ENCODE data around the gene GTPBP6.
A peak's percentile ranks its signal among the peaks of the same experiment; 100 is the strongest.
"Not testable (repeated sequence)": the region's sequence is repeated elsewhere in the genome, so short reads cannot be mapped to it uniquely, and the experiment has no call there.

The GTPBP6 gene

DNA sequence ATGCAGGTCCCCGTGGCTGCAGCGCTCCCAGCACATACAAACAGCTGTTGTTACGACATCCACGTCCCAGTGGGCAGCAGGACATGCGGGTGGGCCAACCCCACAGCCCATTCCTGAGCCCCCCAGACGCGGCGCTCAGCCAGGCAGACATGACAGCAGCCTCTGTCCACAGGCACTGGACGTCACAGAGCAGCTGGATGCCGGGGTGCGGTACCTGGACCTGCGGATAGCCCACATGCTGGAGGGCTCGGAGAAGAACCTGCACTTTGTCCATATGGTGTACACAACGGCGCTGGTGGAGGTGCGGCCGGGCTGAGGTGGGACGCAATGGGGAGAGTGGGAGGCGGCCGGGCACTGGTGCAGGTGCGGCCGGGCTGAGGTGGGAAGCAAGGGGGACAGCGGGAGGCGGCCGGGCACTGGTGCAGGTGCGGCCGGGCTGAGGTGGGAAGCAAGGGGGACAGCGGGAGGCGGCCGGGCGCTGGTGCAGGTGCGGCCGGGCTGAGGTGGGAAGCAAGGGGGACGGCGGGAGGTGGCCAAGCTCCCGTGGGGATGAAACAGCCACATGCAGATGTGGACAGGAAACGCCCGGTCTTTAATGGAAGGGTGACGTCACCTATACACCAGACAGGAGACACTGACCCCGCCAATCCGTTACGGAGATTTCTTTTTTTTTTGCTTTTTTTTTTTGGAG lies 28.0 kb downstream of the GTPBP6 start:
- DNase-seq (ENCODE audit: low spot score), result no peak

DNA sequence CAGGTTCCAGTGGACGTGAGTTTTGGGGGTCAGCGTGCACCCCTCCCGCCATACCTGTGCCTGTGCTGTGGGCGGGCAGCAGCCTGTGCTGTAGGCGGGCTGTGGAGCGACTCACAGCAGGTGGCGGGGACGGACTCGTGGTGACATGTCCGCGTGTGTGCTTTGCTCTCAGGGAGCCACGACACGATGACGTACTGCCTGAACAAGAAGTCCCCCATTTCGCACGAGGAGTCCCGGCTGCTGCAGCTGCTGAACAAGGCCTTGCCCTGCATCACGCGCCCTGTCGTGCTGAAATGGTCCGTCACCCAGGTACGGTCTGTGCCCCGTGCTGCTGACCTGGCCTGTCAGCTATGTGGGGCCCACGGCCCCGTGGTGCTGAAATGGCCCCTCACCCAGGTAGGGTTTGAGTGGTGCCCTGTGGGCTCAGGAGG lies 30.0 kb downstream of the GTPBP6 start:
- DNase-seq (ENCODE audit: low spot score), result no peak

DNA sequence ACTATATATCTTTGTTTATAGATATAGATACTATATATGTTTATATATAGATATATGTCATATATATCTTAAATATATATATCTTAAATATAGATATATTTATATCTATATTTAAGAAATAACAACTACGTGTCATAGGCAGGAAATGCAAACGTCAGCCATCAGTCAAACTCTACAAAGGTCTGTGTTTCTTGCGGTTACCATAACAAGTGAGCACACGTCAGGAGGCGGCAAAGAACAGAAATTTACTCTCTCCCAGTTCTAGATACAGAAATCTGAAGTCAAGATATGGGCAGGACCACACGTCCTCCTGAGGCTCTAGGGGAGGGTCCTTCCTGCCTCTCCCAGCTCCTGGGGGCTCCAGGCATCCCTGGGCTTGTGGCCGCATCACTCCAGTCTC lies 30.9 kb downstream of the GTPBP6 start:
- no peak for DNase-seq (ENCODE audit: low spot score)

DNA sequence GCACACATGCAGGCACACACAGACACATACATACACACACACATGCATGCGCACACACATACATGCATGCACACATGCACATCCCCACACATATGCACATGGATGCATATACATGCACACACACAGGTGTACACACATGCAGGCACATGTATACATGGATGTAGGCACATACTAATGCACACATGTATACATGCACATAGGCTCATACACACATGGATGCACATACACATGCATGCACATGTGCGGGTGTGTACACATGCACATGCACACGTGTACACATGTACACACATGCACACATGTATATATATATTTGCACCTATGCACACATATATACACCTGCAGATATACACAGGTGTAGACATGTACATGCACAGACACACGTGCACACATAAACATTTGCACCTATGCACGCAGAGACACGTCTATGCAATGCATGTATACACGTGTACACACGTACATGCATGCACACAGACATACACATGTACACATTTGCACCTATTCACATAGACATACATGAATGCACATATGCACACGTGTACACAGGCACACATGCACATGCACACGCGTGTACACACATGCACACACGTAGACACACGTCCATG lies 33.4 kb downstream of the GTPBP6 start:
- no peak for DNase-seq (ENCODE audit: low spot score)

DNA sequence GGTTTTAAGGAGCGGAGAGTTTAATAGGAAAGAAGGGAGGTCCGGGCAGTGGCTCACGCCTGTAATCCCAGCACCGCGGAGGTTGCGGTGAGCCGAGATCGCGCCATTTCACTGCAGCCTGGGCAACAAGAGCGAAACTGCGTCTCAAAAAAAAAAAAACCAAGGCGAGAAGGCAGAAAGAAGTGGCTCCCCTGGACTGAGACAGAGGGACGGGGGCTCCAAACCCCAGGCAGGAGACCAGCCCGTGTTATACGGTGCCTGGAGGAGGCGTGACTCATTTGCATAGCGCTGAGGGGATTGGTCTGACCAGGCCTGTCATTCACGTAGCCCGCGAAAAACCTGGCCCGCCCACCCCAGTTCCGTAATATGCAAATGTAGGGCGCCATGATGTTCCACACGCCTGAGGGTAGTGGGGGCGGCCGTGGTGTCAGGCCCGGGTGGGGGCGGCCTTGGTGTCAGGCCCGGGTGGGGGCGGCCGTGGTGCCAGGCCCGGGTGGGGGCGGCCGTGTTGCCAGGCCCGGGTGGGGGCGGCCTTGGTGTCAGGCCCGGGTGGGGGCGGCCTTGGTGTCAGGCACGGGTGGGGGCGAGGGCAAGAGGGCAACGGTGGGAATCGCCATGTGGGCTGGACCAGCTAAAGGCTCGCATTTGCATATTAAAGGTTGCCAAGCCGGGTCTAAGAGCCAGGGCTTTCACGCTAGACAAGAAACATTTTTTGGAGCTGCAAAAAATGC lies 35.3 kb downstream of the GTPBP6 start:
- peak; percentile 94 for DNase-seq (ENCODE audit: low spot score)

DNA sequence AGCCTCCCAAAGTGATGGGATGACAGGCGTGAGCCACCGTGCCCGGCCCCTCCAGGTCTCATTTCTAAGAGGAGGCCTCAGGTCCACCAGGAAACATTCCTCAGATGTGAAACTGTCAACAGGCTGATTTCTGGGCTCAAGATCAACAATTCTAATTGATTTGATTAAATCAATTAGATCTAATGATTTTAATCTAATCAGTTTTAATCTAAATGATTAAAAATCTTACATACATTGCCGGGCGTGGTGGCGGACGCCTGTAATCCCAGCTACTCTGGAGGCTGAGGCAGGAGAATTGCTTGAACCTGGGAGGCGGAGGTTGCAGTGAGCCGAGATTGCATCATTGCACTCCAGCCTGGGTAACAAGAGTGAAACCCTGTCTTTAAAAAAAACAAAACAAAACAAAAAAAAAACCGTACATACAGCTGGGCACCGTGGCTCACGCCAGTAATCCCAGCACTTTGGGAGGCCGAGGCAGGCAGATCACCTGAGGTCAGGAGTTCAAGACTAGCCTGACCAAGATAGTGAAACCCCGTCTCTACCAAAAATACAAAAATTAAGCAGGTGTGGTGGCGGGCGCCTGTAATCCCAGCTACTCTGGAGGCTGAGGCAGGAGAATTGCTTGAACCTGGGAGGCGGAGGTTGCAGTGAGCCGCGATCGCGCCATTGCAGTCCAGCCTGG lies 36.5 kb downstream of the GTPBP6 start:
- DNase-seq (ENCODE audit: low spot score), result not testable (repeated sequence)

DNA sequence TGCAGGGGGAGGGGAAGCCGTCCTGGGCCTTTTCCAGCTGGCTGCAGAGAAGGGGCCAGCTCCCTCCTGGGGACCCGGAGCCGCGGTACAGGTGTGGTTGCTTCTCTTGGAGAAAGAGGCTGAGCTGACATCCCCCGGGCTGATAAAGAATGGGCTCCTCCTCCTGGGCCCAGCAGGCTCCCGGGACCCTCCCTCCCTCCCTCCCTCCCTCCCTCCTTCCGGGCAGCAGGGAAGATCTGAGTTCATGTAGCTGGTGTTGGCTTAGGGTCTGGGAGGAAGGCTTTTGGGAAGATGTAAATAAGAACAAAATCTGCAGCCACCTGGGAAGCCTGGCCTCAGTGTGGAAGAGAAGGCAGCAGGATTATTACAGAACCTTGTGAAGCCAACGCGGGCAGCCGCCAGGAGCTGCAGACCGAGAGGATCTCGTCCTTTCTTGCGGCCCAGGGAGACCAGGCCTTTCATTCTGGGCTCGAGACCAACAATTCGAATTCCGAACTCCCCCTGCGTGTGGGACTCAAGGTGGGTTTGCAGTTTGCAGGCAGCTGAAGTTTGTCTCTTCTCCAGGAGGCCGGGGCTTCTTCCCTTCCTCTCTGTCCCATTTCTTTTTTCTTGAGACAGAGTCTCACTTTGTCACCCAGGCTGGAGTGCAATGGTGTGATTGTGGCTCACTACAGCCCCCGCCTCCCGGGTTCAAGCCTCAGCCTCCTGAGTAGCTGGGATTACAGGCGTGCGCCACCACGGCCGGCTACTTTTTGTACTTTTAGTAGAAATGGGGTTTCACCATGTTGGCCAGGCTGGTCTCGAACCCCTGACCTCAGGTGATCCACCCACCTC lies 37.2 kb downstream of the GTPBP6 start, which contains the start of gene PLCXD1:
PLCXD1 (plus strand) TSS at position 216 of the 834 bp plus-strand sequence. CDS start 2,807 bp downstream, outside the sequence.
- DNase-seq (ENCODE audit: low spot score), result no peak

DNA sequence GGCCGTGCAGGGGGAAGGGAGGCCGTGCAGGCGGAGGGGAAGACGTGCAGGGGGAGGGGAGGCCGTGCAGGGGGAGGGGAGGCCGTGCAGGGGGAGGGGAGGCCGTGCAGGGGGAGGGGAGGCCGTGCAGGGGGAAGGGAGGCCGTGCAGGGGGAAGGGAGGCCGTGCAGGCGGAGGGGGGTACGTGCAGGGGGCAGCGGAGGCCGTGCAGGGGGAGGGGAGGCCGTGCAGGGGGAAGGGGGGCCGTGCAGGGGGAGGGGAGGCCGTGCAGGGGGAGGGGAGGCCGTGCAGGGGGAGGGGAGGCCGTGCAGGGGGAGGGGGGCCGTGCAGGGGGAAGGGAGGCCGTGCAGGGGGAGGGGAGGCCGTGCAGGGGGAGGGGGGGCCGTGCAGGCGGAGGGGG lies 37.9 kb downstream of the GTPBP6 start:
- DNase-seq (ENCODE audit: low spot score), result not testable (repeated sequence)

DNA sequence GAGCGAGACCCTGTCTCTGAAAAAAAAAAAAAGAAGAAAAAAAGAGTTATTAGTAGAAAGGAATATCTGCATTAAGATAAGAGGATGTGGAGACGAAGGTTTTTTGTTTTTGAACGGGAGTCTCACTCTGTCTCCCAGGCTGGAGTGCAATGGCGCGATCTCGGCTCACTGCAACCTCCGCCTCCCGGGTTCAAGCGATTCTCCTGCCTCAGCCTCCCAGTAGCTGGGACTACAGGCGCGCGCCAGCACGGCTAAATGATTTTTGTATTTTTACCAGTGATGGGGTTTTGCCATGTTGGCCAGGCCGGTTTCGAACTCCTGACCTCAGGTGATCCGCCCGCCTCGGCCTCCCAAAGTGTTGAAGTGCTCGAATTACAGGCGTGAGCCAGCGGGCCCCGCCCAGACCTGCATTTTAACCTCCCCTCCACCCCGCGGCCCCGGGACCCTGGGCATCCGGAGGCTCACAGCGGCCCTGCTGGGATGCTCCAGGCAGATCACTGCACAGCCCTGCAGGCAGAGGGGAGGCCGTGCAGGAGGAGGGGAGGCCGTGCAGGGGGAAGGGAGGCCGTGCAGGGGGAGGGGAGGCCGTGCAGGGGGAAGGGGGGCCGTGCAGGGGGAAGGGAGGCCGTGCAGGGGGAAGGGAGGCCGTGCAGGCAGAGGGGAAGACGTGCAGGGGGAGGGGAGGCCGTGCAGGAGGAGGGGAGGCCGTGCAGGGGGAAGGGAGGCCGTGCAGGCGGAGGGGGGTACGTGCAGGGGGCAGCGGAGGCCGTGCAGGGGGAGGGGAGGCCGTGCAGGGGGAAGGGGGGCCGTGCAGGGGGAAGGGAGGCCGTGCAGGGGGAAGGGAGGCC lies 38.6 kb downstream of the GTPBP6 start:
- not testable (repeated sequence) for DNase-seq (ENCODE audit: low spot score)

DNA sequence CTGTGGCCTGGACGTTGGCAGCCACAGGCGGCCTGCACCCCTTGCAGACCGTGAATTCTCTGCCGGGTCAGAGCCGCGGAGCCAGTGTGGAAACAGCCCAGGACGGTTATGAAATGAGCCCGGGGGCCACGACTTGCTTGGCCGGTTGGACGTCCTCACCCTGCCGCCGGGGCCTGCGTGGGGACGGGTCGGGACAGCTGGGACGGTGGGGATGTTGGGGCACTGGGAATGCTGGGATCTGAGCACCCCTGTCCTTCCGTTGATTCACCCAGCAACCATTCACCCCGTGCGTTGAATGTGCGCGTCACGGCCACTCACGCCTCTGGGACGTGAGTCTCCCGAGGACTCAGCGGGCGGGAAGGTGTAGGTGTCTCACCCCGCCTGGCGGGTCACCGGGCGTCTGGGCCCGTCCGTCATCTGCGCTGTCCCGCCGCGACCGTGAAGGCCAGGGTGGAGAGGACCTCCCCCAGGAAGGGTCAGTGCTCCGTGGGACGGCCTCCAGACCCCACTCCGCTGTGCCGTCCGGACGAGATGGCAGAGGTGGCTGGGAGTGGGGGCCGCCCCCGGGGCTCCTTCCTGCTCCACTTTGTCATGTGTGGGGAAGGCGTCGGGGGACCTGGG lies 41.9 kb downstream of the GTPBP6 start:
- DNase-seq (ENCODE audit: low spot score), result no peak

DNA sequence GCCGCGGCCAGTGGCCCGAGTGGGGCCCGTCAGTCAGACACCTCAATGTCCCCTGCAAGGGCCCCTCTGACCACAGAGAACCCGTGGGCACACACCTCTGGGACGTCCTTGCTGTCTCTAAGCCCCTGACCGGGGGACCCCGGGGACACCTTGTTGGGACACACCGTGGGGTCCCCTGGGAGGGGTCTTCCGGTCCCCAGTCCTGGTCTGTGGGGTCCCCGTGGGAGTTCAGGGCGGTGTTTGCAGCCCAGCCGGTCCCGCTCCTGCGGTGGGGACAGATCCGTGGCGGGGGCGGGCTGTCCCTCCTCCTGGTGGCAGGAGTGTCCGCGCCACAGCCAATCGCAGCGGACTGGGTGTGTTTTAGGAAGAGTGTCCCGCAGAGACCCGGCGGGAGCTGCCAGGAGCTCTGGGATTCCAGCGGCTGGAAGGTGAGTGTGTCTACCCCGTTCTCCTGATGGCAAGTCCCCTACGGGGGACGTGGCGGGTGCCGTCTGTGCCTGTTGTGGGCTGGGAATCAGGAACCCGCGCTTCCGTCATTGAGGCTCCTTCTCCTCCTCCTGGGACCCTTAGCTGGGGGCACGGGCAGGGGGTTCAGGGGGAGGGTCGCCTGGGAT lies 42.5 kb downstream of the GTPBP6 start:
- DNase-seq (ENCODE audit: low spot score), result peak; percentile 17

DNA sequence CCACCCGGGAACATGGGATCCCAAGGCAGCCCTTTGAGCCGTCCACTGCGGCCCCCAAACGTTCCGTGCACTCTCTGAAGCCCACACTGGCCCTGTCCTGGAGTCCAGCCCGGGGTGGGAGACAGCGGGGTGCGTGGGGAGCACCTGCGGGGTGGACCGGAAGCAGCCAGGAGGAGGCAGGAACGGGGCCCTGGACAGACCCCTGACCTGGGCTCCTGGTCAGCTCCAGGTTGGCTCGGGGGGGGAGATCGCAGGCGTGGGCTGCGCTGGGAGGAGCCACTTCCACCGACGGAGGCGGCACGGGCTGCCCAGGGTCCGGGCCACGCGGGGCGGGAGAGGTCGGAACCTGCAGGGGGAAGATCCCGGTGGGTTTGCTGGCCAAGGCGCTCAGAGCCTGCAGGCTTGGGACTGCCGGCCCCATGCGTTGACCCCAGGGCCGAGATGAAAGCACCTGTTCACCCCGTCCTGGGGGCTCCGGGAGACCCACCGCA lies 43.1 kb downstream of the GTPBP6 start:
- DNase-seq (ENCODE audit: low spot score), result no peak

DNA sequence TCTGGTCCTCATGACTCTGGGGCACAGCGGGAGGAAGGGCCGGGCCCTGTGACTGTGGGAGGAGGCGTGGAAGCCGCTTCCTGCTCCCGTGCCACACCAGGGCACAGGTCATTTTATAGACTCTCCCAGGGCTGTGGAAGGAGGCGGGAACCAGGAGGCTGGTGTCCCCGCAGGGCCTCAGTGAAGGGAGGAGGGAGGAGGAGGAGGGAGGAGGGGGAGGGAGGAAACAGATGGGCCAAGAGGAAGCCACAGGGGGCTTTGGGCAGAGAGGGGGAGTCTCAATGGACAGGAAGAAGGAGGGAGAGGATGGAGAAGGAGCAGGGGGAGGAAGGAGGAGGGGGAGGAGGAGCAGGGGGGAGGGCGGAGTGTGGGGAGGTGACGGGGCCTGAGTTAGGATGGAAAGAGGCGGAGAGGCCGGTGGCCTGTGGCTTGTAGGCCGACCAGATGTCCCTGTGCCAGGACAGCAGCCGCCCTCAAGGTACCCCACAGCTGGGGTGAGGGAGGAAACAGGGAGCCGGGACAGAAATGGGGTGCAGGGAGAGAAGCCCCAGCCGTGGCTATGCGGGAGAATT lies 43.6 kb downstream of the GTPBP6 start:
- DNase-seq (ENCODE audit: low spot score), result no peak

DNA sequence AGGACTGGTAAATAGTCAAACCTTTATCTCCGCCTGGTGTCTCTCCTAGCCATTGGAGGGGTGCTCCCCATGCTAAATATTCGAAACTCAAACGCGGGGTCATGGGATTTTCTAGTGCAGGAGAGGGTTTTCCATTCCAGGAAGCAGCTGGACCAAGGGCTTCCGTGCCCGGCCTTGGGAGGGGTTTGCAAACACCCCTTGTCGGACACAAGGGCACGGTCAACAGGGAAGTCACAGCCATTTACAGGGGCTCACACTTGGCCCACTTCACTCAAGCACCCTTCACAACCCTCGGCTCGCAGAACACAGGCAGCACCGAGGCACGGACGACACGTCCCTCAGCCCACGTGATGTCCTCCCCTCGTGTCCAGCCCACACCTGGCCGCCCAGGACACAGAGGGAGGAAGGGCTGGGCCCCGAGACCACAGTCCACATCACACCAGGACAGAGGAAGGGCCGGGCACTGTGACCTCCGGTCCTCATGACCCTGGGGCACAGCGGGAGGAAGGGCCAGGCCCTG lies 47.7 kb downstream of the GTPBP6 start:
- no peak for DNase-seq (ENCODE audit: low spot score)

DNA sequence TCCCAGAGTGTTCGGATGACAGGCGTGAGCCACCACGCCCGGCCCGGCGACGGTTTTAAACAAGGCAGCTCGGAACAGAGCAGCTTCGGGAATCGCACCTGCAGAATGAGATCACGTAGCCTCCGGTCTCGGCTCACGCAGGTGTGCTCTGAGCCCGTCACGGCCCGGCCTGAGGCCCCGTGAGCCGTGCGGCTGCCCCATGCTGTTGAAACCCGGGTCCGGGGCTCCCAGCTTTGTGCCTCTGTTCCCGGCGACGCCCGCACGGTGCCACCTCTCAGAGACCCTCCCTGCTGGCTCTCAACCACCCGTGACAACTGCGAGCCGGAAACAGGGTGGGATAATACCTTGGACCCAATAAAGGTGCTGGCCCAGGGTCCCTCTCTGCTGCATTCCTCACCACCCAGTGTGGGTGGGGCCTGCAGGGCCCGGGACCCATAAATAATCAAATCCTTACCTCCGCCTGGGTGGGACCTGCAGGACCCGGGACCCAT lies 50.8 kb downstream of the GTPBP6 start:
- DNase-seq (ENCODE audit: low spot score), result no peak

DNA sequence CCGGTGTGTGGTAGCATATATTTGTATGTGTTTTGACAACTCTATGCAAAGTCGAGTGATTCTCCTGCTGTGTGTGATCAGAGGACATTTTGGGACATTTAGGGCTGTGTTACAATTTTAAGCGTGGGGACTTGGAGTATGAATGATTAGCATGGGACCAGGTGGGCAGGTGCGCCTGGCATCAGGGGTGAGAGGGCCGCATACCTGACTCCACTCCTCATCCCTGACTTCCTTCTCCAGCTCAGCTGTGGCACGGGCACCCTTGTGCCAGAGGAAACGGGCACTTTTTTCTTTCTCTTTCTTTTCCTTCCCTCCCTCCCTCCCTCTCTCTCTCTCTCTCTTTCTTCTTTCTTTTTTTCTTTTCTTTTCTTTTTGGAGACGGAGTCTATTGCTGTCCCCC lies 53.1 kb downstream of the GTPBP6 start:
- DNase-seq (ENCODE audit: low spot score), result no peak

DNA sequence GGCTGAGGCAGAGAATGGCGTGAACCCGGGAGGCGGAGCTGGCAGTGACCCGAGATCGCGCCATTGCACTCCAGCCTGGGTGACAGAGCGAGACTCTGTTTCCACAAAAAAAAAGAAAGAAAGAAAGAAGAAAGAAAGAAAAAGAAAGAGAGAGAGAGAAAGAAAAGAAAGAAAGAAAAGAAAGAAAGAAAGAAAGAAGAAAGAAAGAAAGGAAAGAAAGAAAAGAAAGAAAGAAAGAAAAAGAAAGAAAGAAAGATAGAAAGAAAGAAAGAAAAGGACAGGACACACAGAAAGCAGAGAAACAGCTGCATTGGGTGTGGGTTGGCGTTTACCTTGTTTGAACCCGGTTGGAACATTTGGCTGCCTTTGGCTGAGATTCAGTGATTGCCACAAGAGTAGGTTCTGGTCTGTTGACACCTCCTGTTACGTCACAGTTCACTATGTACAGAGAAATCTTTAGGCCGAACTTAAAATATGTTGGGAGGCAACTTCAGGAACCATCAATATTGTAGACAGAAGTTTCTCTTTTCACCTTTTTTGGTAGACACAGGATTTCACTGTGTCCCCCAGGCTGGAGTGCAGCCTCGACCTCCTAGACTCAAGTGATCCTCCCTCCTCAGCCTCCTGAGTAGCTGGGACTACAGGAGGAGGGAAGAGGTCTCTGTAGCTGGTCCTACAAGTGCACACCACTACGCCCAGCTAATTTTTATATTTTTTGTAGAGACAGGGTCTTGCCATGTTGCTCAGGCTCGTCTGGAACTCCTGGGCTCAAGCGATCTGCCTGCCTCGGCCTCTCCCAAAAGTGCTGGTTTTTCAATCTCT lies 53.8 kb downstream of the GTPBP6 start:
- no peak for DNase-seq (ENCODE audit: low spot score)

DNA sequence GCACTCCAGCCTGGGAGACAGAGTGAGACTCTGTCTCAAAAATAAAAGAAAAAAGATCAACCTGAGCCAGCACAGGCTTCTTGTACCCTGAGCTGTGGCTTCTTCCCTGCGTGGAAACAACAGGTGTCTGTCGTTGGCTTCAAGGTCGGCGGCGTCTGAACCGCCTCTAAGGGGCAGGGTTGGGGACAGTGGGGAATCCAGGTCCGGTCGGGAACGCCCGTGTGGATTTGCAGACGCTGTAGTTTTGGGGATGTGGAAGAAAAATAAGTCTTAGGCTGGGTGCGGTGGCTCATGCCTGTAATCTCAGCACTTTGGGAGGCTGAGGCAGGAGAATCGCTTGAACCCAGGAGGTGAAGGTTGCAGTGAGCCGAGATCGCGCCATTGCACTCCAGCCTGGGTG lies 54.6 kb downstream of the GTPBP6 start:
- DNase-seq (ENCODE audit: low spot score), result not testable (repeated sequence)

All from activated CD4-positive, alpha-beta T cell treated with anti-CD3 and anti-CD28 coated beads, Interleukin-2, Interleukin-4, amounts not matched to agents 100 ng/mL and 50 ng/mL, durations not matched to agents 16 hours and 8 hours (primary cell).